Measurements from ENCODE around the gene WWOX.

The WWOX gene

DNA sequence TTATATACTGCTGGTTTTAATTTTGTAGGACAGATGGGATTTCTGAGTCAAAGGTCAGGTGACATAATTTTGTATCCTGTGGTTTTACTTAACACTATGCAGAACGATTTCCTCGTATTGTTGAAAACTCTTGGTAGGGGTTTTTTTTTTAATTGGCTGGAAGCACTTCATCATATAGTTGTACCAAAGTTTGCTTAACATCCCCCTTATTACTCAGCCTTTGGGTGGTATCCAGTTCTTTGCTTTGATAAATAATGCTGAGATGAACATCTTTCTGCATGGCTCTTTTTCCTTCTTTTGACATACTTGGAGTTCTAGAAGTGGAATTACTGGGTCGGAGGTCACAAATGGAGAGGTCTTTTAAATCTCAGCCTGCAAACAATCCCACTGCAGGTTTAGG is 1082.0 kb downstream of the WWOX start:
- H3K4me3 ChIP-seq (ENCODE audit: low read depth, low read length): no peak overlapping the region
- TF ChIP-seq, protein P1, sequence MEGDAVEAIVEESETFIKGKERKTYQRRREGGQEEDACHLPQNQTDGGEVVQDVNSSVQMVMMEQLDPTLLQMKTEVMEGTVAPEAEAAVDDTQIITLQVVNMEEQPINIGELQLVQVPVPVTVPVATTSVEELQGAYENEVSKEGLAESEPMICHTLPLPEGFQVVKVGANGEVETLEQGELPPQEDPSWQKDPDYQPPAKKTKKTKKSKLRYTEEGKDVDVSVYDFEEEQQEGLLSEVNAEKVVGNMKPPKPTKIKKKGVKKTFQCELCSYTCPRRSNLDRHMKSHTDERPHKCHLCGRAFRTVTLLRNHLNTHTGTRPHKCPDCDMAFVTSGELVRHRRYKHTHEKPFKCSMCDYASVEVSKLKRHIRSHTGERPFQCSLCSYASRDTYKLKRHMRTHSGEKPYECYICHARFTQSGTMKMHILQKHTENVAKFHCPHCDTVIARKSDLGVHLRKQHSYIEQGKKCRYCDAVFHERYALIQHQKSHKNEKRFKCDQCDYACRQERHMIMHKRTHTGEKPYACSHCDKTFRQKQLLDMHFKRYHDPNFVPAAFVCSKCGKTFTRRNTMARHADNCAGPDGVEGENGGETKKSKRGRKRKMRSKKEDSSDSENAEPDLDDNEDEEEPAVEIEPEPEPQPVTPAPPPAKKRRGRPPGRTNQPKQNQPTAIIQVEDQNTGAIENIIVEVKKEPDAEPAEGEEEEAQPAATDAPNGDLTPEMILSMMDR (IDR thresholded peaks at IDR 0.05; ENCODE audit: insufficient read depth, low read depth, low read length, missing control alignments): no peak
- DNase-seq (ENCODE audit: low read depth): no peak

- H3K4me3 ChIP-seq (ENCODE audit: low read depth, low read length): no peak overlapping the region
- no peak for DNase-seq (ENCODE audit: low read depth)
- TF ChIP-seq, protein P1 (IDR thresholded peaks at IDR 0.05; ENCODE audit: insufficient read depth, low read depth, low read length, missing control alignments): no peak
Measured at GRCh38 chr16:79182616-79183015, 1083.2 kb downstream of the WWOX start.

- no peak for DNase-seq (ENCODE audit: low read depth)
- no peak overlapping the region for H3K4me3 ChIP-seq (ENCODE audit: low read depth, low read length)
- TF ChIP-seq, protein P1 (IDR thresholded peaks at IDR 0.05; ENCODE audit: insufficient read depth, low read depth, low read length, missing control alignments): no peak
Measured at GRCh38 chr16:79183571-79183970, 1084.1 kb downstream of the WWOX start.

DNA sequence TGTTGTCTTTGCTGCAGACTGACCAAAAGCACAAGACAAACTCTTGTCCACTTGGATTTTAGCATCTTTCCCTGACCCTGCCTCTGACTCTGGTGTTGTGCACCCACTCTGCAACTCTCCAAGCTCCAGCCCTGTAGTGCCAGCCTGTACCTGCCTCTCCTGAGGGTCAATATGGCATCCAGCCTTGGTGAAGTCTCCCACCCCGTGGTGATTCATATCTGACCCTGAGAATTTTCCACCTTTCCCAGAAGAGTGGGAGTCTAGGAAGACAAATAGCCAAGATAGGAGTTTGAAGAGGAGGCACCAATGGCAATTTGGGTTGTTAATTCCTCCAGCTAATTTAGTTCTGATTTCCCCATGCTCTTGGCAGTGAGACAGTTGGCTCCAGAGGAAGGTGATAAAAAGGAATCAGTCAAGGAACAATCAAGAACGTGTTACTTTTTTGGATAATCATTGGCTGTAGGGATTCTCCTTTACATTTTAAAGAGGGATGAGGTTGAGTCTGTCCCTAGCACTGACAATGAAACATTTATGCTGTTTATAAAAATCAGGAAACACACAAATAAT is 1085.1 kb downstream of the WWOX start:
- no peak overlapping the region for H3K4me3 ChIP-seq (ENCODE audit: low read depth, low read length)
- TF ChIP-seq, protein P1 (IDR thresholded peaks at IDR 0.05; ENCODE audit: insufficient read depth, low read depth, low read length, missing control alignments): no peak
- no peak for DNase-seq (ENCODE audit: low read depth)

DNA sequence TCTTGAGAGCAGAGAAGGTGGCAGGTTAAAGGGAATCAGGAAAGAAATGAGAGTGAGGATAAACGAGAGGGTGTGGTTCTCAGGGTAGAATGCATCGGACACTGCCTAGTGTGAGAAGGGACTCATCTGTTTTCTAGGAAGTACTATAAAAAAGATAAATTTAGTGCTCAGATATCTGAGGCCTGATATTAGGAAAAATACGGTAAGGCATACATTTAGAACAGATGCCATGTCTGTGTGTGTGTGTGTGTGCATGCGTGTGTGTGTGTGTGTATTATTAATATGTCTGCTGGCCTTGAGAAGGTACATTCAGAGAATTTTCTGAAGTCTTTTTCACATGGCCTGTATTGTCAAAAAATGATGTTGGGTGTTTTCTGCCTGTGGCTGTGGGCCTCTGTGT is 1086.3 kb downstream of the WWOX start:
- DNase-seq (ENCODE audit: low read depth): no peak

DNA sequence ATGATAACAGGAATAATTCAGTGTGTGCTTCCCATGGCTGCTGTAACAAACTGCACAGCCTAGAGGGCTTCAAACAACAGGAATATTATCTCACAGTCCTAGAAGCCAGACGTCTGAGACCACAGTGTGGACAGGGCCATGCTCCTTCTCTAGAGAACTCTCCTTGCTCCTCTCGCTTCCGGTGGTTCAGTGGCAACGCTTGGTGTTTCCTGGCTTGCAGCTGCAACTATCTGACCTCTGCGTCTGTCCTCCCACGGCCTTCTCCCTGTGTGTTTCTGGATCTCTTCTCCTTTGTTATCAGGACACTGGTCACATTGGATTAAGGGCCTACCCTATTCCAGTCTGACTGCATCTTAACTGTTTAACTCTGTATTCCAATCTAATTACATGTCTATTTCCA is 1086.7 kb downstream of the WWOX start:
- no peak for DNase-seq (ENCODE audit: low read depth)
- TF ChIP-seq, protein P1 (IDR thresholded peaks at IDR 0.05; ENCODE audit: insufficient read depth, low read depth, low read length, missing control alignments): no peak
- H3K4me3 ChIP-seq (ENCODE audit: low read depth, low read length): no peak overlapping the region

More for the DNA sequence above, 1086.3 kb downstream of the WWOX start:
- TF ChIP-seq, protein P1 (IDR thresholded peaks at IDR 0.05; ENCODE audit: insufficient read depth, low read depth, low read length, missing control alignments): no peak
- no peak overlapping the region for H3K4me3 ChIP-seq (ENCODE audit: low read depth, low read length)

GRCh38 chr16:79188115-79188738 is 1088.8 kb downstream of the WWOX start:
- TF ChIP-seq, protein P1 (IDR thresholded peaks at IDR 0.05; ENCODE audit: insufficient read depth, low read depth, low read length, missing control alignments): no peak
- no peak overlapping the region for H3K4me3 ChIP-seq (ENCODE audit: low read depth, low read length)
- no peak for DNase-seq (ENCODE audit: low read depth)
